Hepatocyte (in vitro differentiated cells): Measurements from ENCODE around the gene MAP3K21. TPM values are rescaled to one million over a fixed set of nuclear protein-coding genes. Genes with fewer than 3 reads are reported as not detected.

ENCODE experiments used
- DNase-seq: peaks from one replicate; pipeline ENCODE4 v3.0.0-alpha.2; 2016; ENCODE audit warnings: low spot score
- H2AFZ ChIP-seq: fragments of 200-600 bp; sonication (generic); 2 replicates; pipeline ENCODE4 v1.6.0; 2016; ENCODE audit warnings: antibody characterized with exemption, mild to moderate bottlenecking
- H3K27ac ChIP-seq: fragments of 200-600 bp; sonication (generic); 2 replicates; pipeline ENCODE4 v1.5.1; 2016; ENCODE audit warnings: mild to moderate bottlenecking
- H3K27me3 ChIP-seq: fragments of 200-600 bp; sonication (generic); 2 replicates; pipeline ENCODE4 v1.6.1; 2016
- H3K36me3 ChIP-seq: fragments of 200-600 bp; sonication (generic); replicated peaks from 2 replicates; pipeline ENCODE4 v1.5.1; 2016; ENCODE audit warnings: low read depth; ENCODE audit not compliant: insufficient read depth
- H3K4me1 ChIP-seq: fragments of 200-600 bp; sonication (generic); 2 replicates; pipeline ENCODE4 v1.5.1; 2016; ENCODE audit warnings: mild to moderate bottlenecking, moderate library complexity; ENCODE audit not compliant: insufficient read depth
- H3K4me2 ChIP-seq: fragments of 200-600 bp; sonication (generic); 2 replicates; pipeline ENCODE4 v1.6.0; 2016
- H3K4me3 ChIP-seq: fragments of 200-600 bp; sonication (generic); 2 replicates; pipeline ENCODE4 v1.5.1; 2016; ENCODE audit warnings: mild to moderate bottlenecking
- H3K79me2 ChIP-seq: fragments of 200-600 bp; sonication (generic); 2 replicates; pipeline ENCODE4 v1.6.0; 2017; ENCODE audit warnings: mild to moderate bottlenecking
- H3K9me2 ChIP-seq: fragments of 200-600 bp; sonication (generic); replicated peaks from 2 replicates; pipeline ENCODE4 v1.6.0; 2017; ENCODE audit warnings: mild to moderate bottlenecking; ENCODE audit not compliant: insufficient read depth
- H3K9me3 ChIP-seq: fragments of 200-600 bp; sonication (generic); 2 replicates; pipeline ENCODE4 v1.5.1; 2016; ENCODE audit warnings: low read depth, mild to moderate bottlenecking
- H4K20me1 ChIP-seq: fragments of 200-600 bp; sonication (generic); 2 replicates; pipeline ENCODE4 v1.6.0; 2016; ENCODE audit warnings: mild to moderate bottlenecking; ENCODE audit not compliant: insufficient read depth, poor library complexity, severe bottlenecking
- CTCF ChIP-seq: fragments of 200-600 bp; sonication (generic); IDR thresholded peaks from 2 replicates; pipeline ENCODE4 v1.5.1; 2016; ENCODE audit warnings: antibody characterized with exemption, mild to moderate bottlenecking; ENCODE audit not compliant: poor library complexity
- EZH2 ChIP-seq: fragments of 200-600 bp; sonication (generic); IDR thresholded peaks from 2 replicates; pipeline ENCODE4 v1.6.1; 2016; ENCODE audit warnings: antibody characterized with exemption, mild to moderate bottlenecking, borderline replicate concordance
- EZH2phosphoT487 ChIP-seq: fragments of 200-600 bp; sonication (generic); IDR thresholded peaks from one replicate; pipeline ENCODE4 v1.6.1; 2018; ENCODE audit warnings: antibody characterized with exemption, mild to moderate bottlenecking, low read depth, moderate library complexity; ENCODE audit not compliant: unreplicated experiment, severe bottlenecking
- WGBS: methylation state at CpG from one replicate; pipeline ENCODE4 v1.1.6; 2016; ENCODE audit warnings: low lambda C conversion rate; ENCODE audit errors: missing lambda C conversion rate; 5-methylcytosine and 5-hydroxymethylcytosine counted together
- polyA plus RNA-seq: library from polyadenylated mRNA; unstranded; fragments of >200 nt; fragmentation: Nextera tagmentation; extraction: Ambion mirVana; gene quantifications from 2 replicates; pipeline ENCODE4 v1.2.1, GENCODE V29; 2016
- total RNA-seq: library from RNA; depleted of rRNA; stranded (reverse); fragments of >200 nt; gene quantifications from 2 replicates; pipeline ENCODE4 v1.2.3, GENCODE V29; 2014

The MAP3K21 gene
- total and polyA plus RNA-seq, 2 experiments from 2014 or later, result 2.5 to 6.9 TPM

GRCh38 chr1:233394860-233395717 is 67.6 kb downstream of the MAP3K21 start:
- Histone ChIP-seq H3K79me2 (no peaks in the 10 kb centered on the region), H3K27me3 (no peaks in the 10 kb centered on the region), H3K9me3 (no peaks in the 10 kb centered on the region), H3K4me1 (peaks cover 9% of the 10 kb centered on the region), H3K36me3 (no peaks in the 10 kb centered on the region), H2AFZ (no peak overlapping the region), H3K9me2 (no peaks in the 10 kb centered on the region), H3K4me2 (no peak overlapping the region), H3K4me3 (no peak overlapping the region), H4K20me1 (no peaks in the 10 kb centered on the region), H3K27ac (no peak overlapping the region)
- WGBS, result 69% methylated on average over 13 of the region's 13 CpGs
- DNase-seq, result peak; percentile 78
- TF ChIP-seq CTCF (peak; percentile 94), EZH2phosphoT487 (no peak)

DNA sequence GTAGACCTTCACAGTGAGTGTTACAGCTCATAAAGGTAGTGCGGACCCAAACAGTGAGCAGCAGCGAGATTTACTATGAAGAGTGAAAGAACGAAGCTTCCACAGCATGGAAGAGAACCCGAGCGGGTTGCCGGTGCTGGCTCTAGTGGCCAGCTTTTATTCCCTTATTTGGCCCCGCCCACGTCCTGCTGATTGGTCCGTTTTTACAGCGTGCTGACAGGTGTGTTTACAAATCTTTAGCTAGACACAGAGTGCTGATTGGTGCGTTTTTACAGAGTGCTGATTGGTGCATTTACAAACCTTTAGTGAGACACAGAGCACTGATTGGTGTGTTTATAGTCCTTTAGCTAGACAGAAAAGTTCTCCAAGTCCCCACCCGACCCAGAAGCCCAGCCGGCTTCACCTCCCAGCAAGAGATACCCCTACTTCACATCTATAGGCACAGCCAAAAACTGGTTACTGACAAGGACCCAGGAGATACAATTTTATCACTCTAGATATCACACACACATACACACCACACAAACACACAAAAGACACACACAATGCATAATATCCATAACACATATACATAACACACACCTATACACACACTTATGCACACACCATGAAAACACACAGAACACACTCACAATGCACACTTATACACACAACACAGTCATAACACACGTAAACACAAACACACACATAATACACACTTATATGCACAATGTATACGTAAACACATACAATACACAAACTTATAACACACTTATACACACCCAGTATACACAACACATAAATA is 68.5 kb downstream of the MAP3K21 start:
- Histone ChIP-seq H3K27ac (no peak overlapping the region), H3K79me2 (no peaks in the 10 kb centered on the region), H3K4me2 (no peak overlapping the region), H3K27me3 (no peaks in the 10 kb centered on the region), H4K20me1 (no peaks in the 10 kb centered on the region), H3K4me3 (no peak overlapping the region), H2AFZ (no peak overlapping the region), H3K9me3 (no peaks in the 10 kb centered on the region), H3K4me1 (peaks cover 8% of the 10 kb centered on the region), H3K9me2 (no peaks in the 10 kb centered on the region), H3K36me3 (no peaks in the 10 kb centered on the region)
- TF ChIP-seq EZH2phosphoT487 (no peak), EZH2 (no peak), CTCF (no peak)
- DNase-seq, result no peak
- WGBS, result 94% methylated on average over 15 of the region's 15 CpGs

DNA sequence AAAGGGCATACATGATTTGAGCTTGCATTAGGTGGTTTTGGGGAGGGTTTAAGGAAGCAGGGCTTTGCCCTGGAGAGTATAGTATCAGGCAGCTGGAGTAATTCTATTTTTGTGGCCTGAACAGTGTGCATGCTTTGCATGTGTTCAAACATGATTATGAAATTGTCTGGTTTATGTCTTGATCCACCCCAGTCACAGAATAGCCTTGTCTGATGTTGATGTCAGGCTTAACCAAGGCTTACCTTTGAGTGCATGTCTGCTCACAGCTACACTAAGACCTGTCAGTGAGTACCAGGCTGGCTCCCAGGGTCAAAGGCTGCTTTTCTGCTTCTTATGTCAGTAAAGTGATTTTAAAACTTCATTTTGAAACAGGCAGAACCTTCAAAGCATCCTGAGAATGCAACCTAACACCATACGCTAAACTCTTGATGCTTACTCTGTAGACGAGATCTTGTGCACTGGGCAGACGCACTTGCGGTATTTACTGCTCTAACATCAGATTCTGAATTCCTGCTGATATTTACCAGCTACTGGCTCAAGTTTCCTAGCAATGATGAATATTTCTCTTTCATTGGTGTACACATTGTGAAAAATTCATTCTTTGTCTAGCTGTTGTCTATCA is 78.9 kb downstream of the MAP3K21 start:
- H2AFZ ChIP-seq, result no peak overlapping the region
- H3K4me2 ChIP-seq, result no peak overlapping the region
- DNase-seq, result peak; percentile 61
- no peaks in the 10 kb centered on the region for H3K9me2 ChIP-seq
- H3K4me3 ChIP-seq, result no peak overlapping the region
- H3K27ac ChIP-seq, result peak overlapping the region; percentile 54
- no peaks in the 10 kb centered on the region for H4K20me1 ChIP-seq
- no peaks in the 10 kb centered on the region for H3K79me2 ChIP-seq
- TF ChIP-seq EZH2phosphoT487, result no peak
- no peak for TF ChIP-seq CTCF
- TF ChIP-seq EZH2, result no peak
- H3K4me1 ChIP-seq, result peaks cover 3% of the 10 kb centered on the region
- H3K27me3 ChIP-seq, result no peaks in the 10 kb centered on the region
- no peaks in the 10 kb centered on the region for H3K36me3 ChIP-seq
- H3K9me3 ChIP-seq, result no peaks in the 10 kb centered on the region
- WGBS, result 37% methylated on average over 4 of the region's 4 CpGs
